ENCODE results near the gene EIF2S3.
"Not testable (repeated sequence)": the region's sequence is repeated elsewhere in the genome, so short reads cannot be mapped to it uniquely, and the experiment has no call there.

Gene EIF2S3

GRCh38 chrX:24054182-24055042, at the start of gene EIF2S3:
EIF2S3 (plus strand) TSS chrX:24054956; CDS start chrX:24054969, 13 bp downstream.
- peak; percentile 97 for DNase-seq (ENCODE audit: low read depth)

GRCh38 chrX:24005028-24005427, 49.7 kb upstream of the EIF2S3 start:
- no peak for DNase-seq (ENCODE audit: low read depth)

DNA sequence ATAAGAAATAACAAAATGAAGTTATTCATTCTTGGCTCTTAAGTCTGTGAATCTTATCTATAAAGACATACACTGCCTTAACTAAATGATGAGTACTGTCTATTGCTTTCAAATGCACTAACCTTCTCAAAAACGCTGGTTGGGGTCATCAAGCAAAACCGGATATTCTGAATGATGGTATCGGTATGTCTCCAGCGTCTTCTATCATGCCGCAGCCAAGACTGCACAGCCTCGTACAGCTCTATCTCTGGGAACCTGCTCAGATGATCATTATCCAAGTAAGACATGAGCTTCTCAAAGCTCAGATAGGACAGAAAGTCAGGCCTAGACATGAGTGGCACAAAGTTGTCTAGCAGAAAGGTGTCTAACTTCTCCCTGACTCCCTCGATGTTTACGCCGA, 48.9 kb upstream of the EIF2S3 start:
- no peak for DNase-seq (ENCODE audit: low read depth)

DNA sequence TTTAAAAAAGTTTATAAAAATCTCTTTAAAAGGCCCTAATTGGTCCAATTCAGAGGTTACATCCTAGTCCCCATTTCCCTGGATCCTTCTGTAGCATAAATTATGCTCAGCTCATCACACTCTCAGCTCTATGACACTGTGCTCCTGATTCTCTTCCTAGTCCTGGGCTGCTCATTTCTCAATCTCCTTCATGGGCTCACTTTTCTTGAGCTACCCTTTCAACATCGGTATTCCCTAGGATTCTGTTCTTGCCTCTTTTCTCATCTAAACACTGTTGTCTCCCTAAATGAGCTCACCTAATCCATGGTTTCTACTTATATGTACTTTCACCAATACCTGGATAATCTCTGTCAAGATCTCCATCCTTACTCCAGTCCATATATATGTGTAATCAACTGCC, 42.5 kb upstream of the EIF2S3 start:
- no peak for DNase-seq (ENCODE audit: low read depth)

DNA sequence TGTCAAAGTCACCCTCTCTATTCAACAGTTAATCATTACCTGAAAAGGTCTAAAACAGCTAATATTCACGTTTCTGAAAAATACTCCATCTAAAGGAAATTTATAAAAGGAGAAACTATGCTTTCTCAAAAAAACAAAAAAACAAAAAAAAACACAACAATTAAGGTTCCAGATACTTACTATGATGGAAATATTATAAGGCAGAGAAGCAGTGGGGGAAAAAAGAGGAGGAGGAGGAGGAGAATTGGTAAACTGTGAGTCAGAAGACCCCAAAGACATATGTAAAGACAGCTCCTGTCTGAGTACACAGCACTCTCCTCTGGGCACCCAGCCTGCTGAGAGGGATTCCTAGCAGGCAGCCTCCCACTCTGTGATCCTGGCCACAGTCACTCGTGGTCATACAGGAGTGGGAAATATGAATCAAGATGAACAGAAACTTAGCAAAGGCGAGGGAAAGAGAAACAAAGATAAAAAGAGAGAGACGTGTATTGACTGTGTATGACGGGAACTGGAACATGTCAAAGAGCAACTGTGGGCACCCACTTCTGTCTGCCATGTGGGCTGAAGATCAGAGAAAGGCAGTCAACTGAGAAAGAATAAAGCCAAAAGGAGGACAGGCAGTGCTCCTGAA, 40.3 kb upstream of the EIF2S3 start:
- no peak for DNase-seq (ENCODE audit: low read depth)

- DNase-seq (ENCODE audit: low read depth): no peak
Measured at GRCh38 chrX:24017674-24018073, 37.1 kb upstream of the EIF2S3 start.

DNA sequence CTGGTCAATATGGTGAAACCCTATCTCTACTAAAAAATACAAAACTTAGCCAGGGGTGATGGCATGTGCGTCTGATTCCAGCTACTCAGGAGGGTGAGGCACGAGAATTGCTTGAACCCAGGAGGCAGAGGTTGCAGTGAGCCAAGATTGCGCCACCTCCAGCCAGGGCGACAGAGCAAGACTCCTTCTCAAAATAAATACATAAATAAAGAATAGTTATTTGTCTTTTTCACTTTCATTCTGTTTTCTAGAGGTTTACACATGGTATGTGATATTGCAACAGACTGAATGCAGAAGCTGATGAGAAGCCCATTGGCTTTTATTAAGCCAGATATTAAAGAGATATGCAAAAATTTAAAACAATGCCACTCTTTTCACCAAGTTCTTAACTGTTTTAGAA, 35.9 kb upstream of the EIF2S3 start:
- DNase-seq (ENCODE audit: low read depth): no peak

GRCh38 chrX:24019448-24019847, 35.3 kb upstream of the EIF2S3 start:
- DNase-seq (ENCODE audit: low read depth): no peak

- DNase-seq (ENCODE audit: low read depth): no peak
Measured at GRCh38 chrX:24020306-24020876, 34.4 kb upstream of the EIF2S3 start.

- no peak for DNase-seq (ENCODE audit: low read depth)
Measured at GRCh38 chrX:24023544-24023943, 31.2 kb upstream of the EIF2S3 start.

DNA sequence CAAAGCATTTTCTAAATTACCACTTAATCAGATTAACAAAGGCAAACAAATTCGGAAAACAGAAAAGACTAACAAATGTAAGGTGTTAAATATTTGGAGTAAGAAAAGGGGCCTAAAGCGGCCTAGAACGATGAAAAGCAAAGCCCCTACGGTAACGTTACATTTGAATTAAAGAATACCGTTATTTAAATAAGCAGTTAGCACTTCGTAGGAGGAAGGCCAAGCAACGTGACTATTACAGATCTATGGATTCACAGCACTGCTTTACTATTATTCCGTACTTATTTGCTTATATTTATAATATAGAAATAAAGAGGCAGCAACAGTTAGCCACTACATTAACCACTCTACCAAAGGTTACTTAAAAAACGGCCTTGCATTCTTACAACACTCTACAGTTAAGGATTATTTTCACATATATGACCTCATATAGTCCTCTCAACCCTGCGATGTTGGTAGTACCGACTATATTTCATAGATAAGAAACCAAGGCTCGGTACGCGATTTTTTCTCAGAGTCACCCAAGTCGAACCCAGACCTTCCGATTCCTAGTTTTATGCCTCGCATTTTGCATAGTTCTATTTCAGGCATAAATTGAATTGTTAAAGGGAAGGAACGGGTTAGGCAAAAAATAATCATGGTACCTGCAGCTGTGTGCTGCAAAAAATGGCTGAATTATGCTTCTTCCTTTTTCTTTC, 30.6 kb upstream of the EIF2S3 start:
- DNase-seq (ENCODE audit: low read depth): no peak

- DNase-seq (ENCODE audit: low read depth): peak; percentile 82
Measured at GRCh38 chrX:24024819-24025740, 29.7 kb upstream of the EIF2S3 start.

DNA sequence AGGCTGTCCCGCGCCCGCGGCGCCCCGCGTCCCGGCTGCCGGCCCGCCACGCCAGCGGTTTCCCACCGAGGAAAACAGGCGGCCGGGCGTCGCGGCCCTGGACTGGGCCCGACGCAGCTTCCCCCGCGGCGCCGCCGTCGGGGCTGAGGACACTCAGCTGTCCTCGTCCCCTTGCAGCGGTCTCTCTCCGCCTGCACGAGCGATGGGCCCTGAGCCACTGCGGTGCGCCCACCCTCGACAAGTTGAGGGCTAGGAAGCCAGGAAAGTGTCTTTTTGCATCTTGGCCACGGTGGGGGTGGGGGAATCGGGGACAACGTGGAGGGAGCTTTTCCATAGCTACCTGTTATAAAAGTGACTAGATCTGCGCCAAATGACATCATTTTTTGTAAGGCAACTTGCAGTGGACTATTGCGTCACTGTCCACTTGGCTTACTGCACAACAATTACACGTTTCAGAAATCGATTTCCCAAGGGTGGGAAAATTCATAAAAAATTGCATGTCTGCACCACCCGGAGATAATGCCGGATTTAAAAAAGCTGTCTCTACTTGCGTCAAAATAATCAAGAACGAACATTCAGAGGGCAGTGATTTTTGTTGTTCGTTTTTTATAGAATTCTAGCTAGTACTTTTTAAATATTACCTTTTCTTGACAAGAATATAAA, 28.9 kb upstream of the EIF2S3 start:
- DNase-seq (ENCODE audit: low read depth): peak; percentile 75

DNA sequence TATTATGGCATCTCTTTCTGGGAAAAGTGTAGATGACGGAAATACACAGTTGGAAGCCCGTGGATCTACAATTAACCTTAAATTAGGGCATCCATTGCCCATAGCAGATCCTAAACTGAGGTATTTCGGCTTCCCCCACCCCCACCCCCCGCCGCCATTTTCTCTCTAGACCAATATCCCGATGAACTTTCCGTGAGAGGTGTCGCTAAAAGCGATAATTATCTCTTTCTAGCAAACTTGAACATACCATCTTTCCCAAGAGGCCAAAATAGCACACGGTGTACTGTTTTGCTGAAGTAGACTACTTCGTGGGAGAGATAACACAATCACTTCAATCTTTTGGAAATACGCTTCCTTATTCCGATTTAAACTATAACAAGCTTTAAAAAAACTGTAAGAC, 28.3 kb upstream of the EIF2S3 start:
- no peak for DNase-seq (ENCODE audit: low read depth)

DNA sequence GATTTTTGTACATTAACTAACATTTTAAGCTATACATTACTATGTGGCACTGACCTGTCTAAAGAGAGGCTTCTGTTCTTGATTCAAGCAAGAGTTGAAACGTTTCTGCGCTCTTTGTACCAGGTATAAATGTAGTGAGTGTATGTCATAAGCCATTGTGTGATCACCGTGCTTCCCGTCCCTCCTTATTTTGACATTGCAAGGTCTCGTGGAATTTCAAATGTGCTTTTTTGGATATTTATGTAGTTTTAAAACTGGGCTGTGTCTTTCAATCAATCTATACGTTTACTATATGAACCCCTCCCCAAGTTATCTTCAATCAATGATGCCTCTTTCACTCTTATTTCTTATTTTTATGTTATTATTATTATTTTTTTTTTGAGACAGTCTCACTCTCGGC, 27.7 kb upstream of the EIF2S3 start, which contains the start of gene KLHL15:
Gene KLHL15 (minus strand): TSS at position 101 of the 400 bp plus-strand sequence. CDS start 20,493 bp downstream, outside the sequence.
- no peak for DNase-seq (ENCODE audit: low read depth)

- no peak for DNase-seq (ENCODE audit: low read depth)
Measured at GRCh38 chrX:24027985-24028384, 26.8 kb upstream of the EIF2S3 start.

GRCh38 chrX:24030597-24030996, 24.2 kb upstream of the EIF2S3 start:
- no peak for DNase-seq (ENCODE audit: low read depth)

- DNase-seq (ENCODE audit: low read depth): no peak
Measured at GRCh38 chrX:24034485-24034884, 20.3 kb upstream of the EIF2S3 start.

DNA sequence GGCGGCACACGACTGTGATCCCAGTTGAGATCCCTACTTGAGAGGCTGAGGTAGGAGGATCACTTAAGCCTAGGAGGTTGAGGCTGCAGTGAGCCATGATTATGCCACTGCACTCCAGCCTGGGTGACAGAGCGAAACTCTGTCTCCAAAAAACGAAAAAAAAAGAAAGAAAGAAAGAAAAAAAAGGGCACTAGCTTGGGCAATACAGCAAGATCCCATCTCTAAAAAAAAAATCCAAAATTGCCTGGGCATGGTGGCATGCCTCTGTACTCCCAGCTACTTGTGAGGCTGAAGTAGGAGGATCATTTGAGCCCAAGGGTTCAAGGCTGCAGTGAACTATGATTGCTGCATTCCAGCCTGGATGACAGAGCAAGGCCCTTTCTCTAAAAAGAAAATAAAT, 17.0 kb upstream of the EIF2S3 start:
- DNase-seq (ENCODE audit: low read depth): no peak

GRCh38 chrX:24046060-24046459, 8.7 kb upstream of the EIF2S3 start:
- DNase-seq (ENCODE audit: low read depth): not testable (repeated sequence)

DNA sequence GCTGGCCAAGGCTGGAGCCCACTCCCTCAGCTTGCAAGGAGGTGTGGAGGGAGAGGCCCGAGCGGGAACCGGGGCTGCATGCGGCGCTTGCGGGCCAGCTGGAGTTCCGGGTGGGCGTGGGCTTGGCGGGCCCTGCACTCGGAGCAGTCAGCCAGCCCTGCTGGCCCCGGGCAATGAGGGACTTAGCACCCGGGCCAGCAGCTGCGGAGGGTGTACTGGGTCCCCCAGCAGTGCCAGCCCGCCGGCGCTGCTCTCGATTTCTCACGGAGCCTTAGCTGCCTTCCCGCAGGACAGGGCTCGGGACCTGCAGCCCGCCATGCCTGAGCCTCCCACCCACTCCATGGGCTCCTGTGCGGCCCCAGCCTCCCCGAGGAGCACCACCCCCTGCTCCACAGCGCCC, 5.1 kb upstream of the EIF2S3 start:
- DNase-seq (ENCODE audit: low read depth): not testable (repeated sequence)

Data from fibroblast of the conjunctiva (primary cell).